Mesendoderm (in vitro differentiated cells): ENCODE results near the gene ALOX5.

Source experiments
- DNase-seq: peaks from one replicate; pipeline ENCODE4 v3.0.0; 2013
- H2AK5ac ChIP-seq: 2 replicates; pipeline ENCODE4 v1.6.1; 2013; ENCODE audit warnings: low read length, inconsistent platforms
- H2BK120ac ChIP-seq: 2 replicates; pipeline ENCODE4 v1.6.1; 2013; ENCODE audit warnings: low read depth, mild to moderate bottlenecking, low read length, moderate library complexity, mixed read lengths
- H2BK15ac ChIP-seq: replicated peaks from 2 replicates; pipeline ENCODE4 v1.6.1; 2013; ENCODE audit warnings: low read depth, mild to moderate bottlenecking, moderate library complexity
- H2BK5ac ChIP-seq: 2 replicates; pipeline ENCODE4 v1.6.1; 2013; ENCODE audit warnings: low read length, inconsistent platforms
- H3K18ac ChIP-seq: 2 replicates; pipeline ENCODE4 v1.6.1; 2013; ENCODE audit warnings: mild to moderate bottlenecking, low read length, mixed read lengths
- H3K23ac ChIP-seq: one replicate; pipeline ENCODE4 v1.6.1; 2013; ENCODE audit warnings: low read length
- H3K27ac ChIP-seq: 2 replicates; pipeline ENCODE4 v1.5.1; 2013; ENCODE audit warnings: low read depth, mild to moderate bottlenecking, inconsistent platforms, low read length, moderate library complexity
- H3K27me3 ChIP-seq: 2 replicates; pipeline ENCODE4 v1.6.1; 2013; ENCODE audit warnings: low read length, control low read depth, mild to moderate bottlenecking, inconsistent platforms; ENCODE audit not compliant: insufficient read depth, poor library complexity
- H3K36me3 ChIP-seq: 2 replicates; pipeline ENCODE4 v1.6.1; 2013; ENCODE audit warnings: low read length, inconsistent platforms; ENCODE audit not compliant: control insufficient read depth, insufficient read depth
- H3K4ac ChIP-seq: one replicate; pipeline ENCODE4 v1.6.1; 2013; ENCODE audit warnings: low read depth, mild to moderate bottlenecking, low read length, moderate library complexity
- H3K4me1 ChIP-seq: 2 replicates; pipeline ENCODE4 v1.6.1; 2013; ENCODE audit warnings: low read depth, low read length, inconsistent platforms; ENCODE audit not compliant: control insufficient read depth
- H3K4me2 ChIP-seq: 2 replicates; pipeline ENCODE4 v1.6.1; 2013; ENCODE audit warnings: low read length
- H3K4me3 ChIP-seq: 2 replicates; pipeline ENCODE4 v1.5.1; 2013; ENCODE audit warnings: mild to moderate bottlenecking, low read length
- H3K56ac ChIP-seq: one replicate; pipeline ENCODE4 v1.6.1; 2013; ENCODE audit warnings: low read length
- H3K79me1 ChIP-seq: 2 replicates; pipeline ENCODE4 v1.6.1; 2013; ENCODE audit warnings: low read length, inconsistent platforms
- H3K79me2 ChIP-seq: 2 replicates; pipeline ENCODE4 v1.6.1; 2013; ENCODE audit warnings: mild to moderate bottlenecking, low read length; ENCODE audit not compliant: control insufficient read depth, insufficient read depth
- H3K9ac ChIP-seq: 2 replicates; pipeline ENCODE4 v1.6.1; 2013; ENCODE audit warnings: low read length, inconsistent platforms
- H4K5ac ChIP-seq: one replicate; pipeline ENCODE4 v1.6.1; 2013; ENCODE audit warnings: low read length
- H4K8ac ChIP-seq: one replicate; pipeline ENCODE4 v1.6.1; 2013; ENCODE audit warnings: low read depth, mild to moderate bottlenecking, control low read depth, low read length, moderate library complexity
- WGBS: extraction: QIAGEN DNeasy Blood & Tissue Kit; methylation state at CpG from one replicate; pipeline ENCODE4 v1.1.7; 2013; ENCODE audit warnings: low lambda C conversion rate, missing lambda C conversion rate; ENCODE audit not compliant: insufficient coverage; ENCODE audit errors: extremely low coverage; 5-methylcytosine and 5-hydroxymethylcytosine counted together

ALOX5 gene

GRCh38 chr10:45424668-45425404 lies 50.8 kb downstream of the ALOX5 start:
- no peak overlapping the region for H3K23ac ChIP-seq
- no peak overlapping the region for H4K5ac ChIP-seq
- H3K4me2 ChIP-seq = no peak overlapping the region
- H3K27ac ChIP-seq = no peak overlapping the region
- no peak overlapping the region for H4K8ac ChIP-seq
- H2BK15ac ChIP-seq = no peak overlapping the region
- no peaks in the 10 kb centered on the region for H3K36me3 ChIP-seq
- no peaks in the 10 kb centered on the region for H3K4me1 ChIP-seq
- no CpG with 5 or more reads among the region's 15 CpGs for WGBS
- no peaks in the 10 kb centered on the region for H3K79me2 ChIP-seq
- no peak overlapping the region for H2AK5ac ChIP-seq
- no peak overlapping the region for H3K4ac ChIP-seq
- H2BK5ac ChIP-seq = no peak overlapping the region
- no peak overlapping the region for H3K18ac ChIP-seq
- DNase-seq = no peak
- no peak overlapping the region for H3K56ac ChIP-seq
- no peak overlapping the region for H3K9ac ChIP-seq
- no peak overlapping the region for H2BK120ac ChIP-seq
- no peaks in the 10 kb centered on the region for H3K79me1 ChIP-seq
- no peaks in the 10 kb centered on the region for H3K27me3 ChIP-seq
- H3K4me3 ChIP-seq = no peak overlapping the region

GRCh38 chr10:45425621-45426563 lies 51.9 kb downstream of the ALOX5 start:
- H2AK5ac ChIP-seq = no peak overlapping the region
- no peak overlapping the region for H3K4ac ChIP-seq
- DNase-seq = no peak
- H3K4me2 ChIP-seq = no peak overlapping the region
- no CpG with 5 or more reads among the region's 10 CpGs for WGBS
- no peak overlapping the region for H3K9ac ChIP-seq
- no peak overlapping the region for H4K8ac ChIP-seq
- H3K27ac ChIP-seq = no peak overlapping the region
- no peaks in the 10 kb centered on the region for H3K79me1 ChIP-seq
- no peaks in the 10 kb centered on the region for H3K79me2 ChIP-seq
- H4K5ac ChIP-seq = no peak overlapping the region
- H3K18ac ChIP-seq = no peak overlapping the region
- H3K36me3 ChIP-seq = no peaks in the 10 kb centered on the region
- H2BK5ac ChIP-seq = no peak overlapping the region
- no peaks in the 10 kb centered on the region for H3K27me3 ChIP-seq
- no peak overlapping the region for H3K23ac ChIP-seq
- H2BK15ac ChIP-seq = no peak overlapping the region
- H3K56ac ChIP-seq = no peak overlapping the region
- H2BK120ac ChIP-seq = no peak overlapping the region
- no peak overlapping the region for H3K4me3 ChIP-seq
- no peaks in the 10 kb centered on the region for H3K4me1 ChIP-seq

- H3K4me2 ChIP-seq = no peak overlapping the region
- H3K4ac ChIP-seq = no peak overlapping the region
- no peak overlapping the region for H4K8ac ChIP-seq
- no peak overlapping the region for H3K27ac ChIP-seq
- no CpG with 5 or more reads among the region's 50 CpGs for WGBS
- H3K18ac ChIP-seq = no peak overlapping the region
- H3K4me3 ChIP-seq = no peak overlapping the region
- H2BK5ac ChIP-seq = no peak overlapping the region
- no peak overlapping the region for H3K9ac ChIP-seq
- H3K56ac ChIP-seq = no peak overlapping the region
- H3K79me1 ChIP-seq = no peaks in the 10 kb centered on the region
- H3K4me1 ChIP-seq = no peaks in the 10 kb centered on the region
- H3K36me3 ChIP-seq = no peaks in the 10 kb centered on the region
- no peak overlapping the region for H2BK15ac ChIP-seq
- H3K23ac ChIP-seq = no peak overlapping the region
- H3K79me2 ChIP-seq = no peaks in the 10 kb centered on the region
- H4K5ac ChIP-seq = no peak overlapping the region
- H2AK5ac ChIP-seq = no peak overlapping the region
- H3K27me3 ChIP-seq = no peaks in the 10 kb centered on the region
- DNase-seq = no peak
- H2BK120ac ChIP-seq = no peak overlapping the region
Observed at GRCh38 chr10:45427262-45427969, 53.4 kb downstream of the ALOX5 start.

- no peak for DNase-seq
- Histone ChIP-seq H3K4ac (no peak overlapping the region), H3K27ac (no peak overlapping the region), H4K8ac (no peak overlapping the region), H2BK5ac (no peak overlapping the region), H3K56ac (no peak overlapping the region), H2BK120ac (no peak overlapping the region), H2AK5ac (no peak overlapping the region), H3K79me1 (no peaks in the 10 kb centered on the region), H2BK15ac (no peak overlapping the region), H3K27me3 (no peaks in the 10 kb centered on the region), H3K9ac (no peak overlapping the region), H3K4me1 (no peaks in the 10 kb centered on the region), H4K5ac (no peak overlapping the region), H3K23ac (no peak overlapping the region), H3K4me3 (no peak overlapping the region), H3K79me2 (no peaks in the 10 kb centered on the region), H3K18ac (no peak overlapping the region), H3K36me3 (no peaks in the 10 kb centered on the region), H3K4me2 (no peak overlapping the region)
- WGBS = no CpG with 5 or more reads among the region's 16 CpGs
Observed at GRCh38 chr10:45427970-45428366, 54.0 kb downstream of the ALOX5 start.

GRCh38 chr10:45428611-45429510 lies 54.8 kb downstream of the ALOX5 start:
- H3K18ac ChIP-seq = no peak overlapping the region
- H3K4me3 ChIP-seq = no peak overlapping the region
- WGBS = no CpG with 5 or more reads among the region's 10 CpGs
- H2BK15ac ChIP-seq = no peak overlapping the region
- H3K79me2 ChIP-seq = no peaks in the 10 kb centered on the region
- H3K9ac ChIP-seq = no peak overlapping the region
- H3K4me2 ChIP-seq = no peak overlapping the region
- H4K5ac ChIP-seq = no peak overlapping the region
- H3K79me1 ChIP-seq = no peaks in the 10 kb centered on the region
- H3K27ac ChIP-seq = no peak overlapping the region
- H2BK120ac ChIP-seq = no peak overlapping the region
- no peak overlapping the region for H3K56ac ChIP-seq
- H3K4me1 ChIP-seq = no peaks in the 10 kb centered on the region
- H3K23ac ChIP-seq = no peak overlapping the region
- H3K36me3 ChIP-seq = no peaks in the 10 kb centered on the region
- H2AK5ac ChIP-seq = no peak overlapping the region
- H3K27me3 ChIP-seq = no peaks in the 10 kb centered on the region
- H4K8ac ChIP-seq = no peak overlapping the region
- no peak overlapping the region for H2BK5ac ChIP-seq
- H3K4ac ChIP-seq = no peak overlapping the region
- DNase-seq = no peak
